Right lobe of liver (tissue), 6 donors: ENCODE measurements around the gene TPO. TPM values are rescaled to one million over a fixed set of nuclear protein-coding genes. Genes with fewer than 3 reads are reported as not detected.

Experiments used
- ATAC-seq, 4 donors: fragments of 200-7000 bp; cut with Tn5 transposase; one replicate each; pipeline ENCODE4 v1.9.1; 2020; ENCODE audit warnings: mild to moderate bottlenecking in 4 of 4, moderate library complexity in 4 of 4
- DNase-seq, 3 donors: peaks; one replicate each; pipeline ENCODE4 v3.0.0-alpha.2; 2020
- H3K27ac ChIP-seq, 3 donors: fragments of 200-600 bp; one replicate each; pipeline ENCODE4 v1.8.0; 2022
- H3K27me3 ChIP-seq, 2 donors: fragments of 200-600 bp; one replicate each; pipeline ENCODE4 v1.8.0; 2022
- H3K36me3 ChIP-seq, 4 donors: fragments of 200-600 bp; sonication (generic) in 1 of 4; one replicate each; pipeline versions ENCODE4 v1.5.1 to v1.8.0; 2017 to 2022; ENCODE audit warnings: control low read depth in 1 of 4
- H3K4me1 ChIP-seq, 4 donors: fragments of 200-600 bp; sonication (generic) in 1 of 4; one replicate each; pipeline versions ENCODE4 v1.5.1 to v1.8.0; 2017 to 2022; ENCODE audit warnings: control low read depth in 1 of 4
- H3K4me3 ChIP-seq, 3 donors: fragments of 200-600 bp; one replicate each; pipeline ENCODE4 v1.8.0; 2022
- H3K9me3 ChIP-seq, 4 donors: fragments of 200-600 bp; sonication (generic) in 1 of 4; one replicate each; pipeline versions ENCODE4 v1.5.1 to v1.8.0; 2017 to 2022; ENCODE audit warnings: control low read depth in 1 of 4
- POLR2A ChIP-seq: fragments of 450-650 bp; IDR thresholded peaks from one replicate; pipeline ENCODE4 v1.6.1; 2017; ENCODE audit warnings: antibody characterized with exemption, mild to moderate bottlenecking
- WGBS: methylation state at CpG from one replicate; pipeline ENCODE4 v1.1.6; 2018; ENCODE audit warnings: low coverage, low lambda C conversion rate; ENCODE audit not compliant: insufficient coverage; ENCODE audit errors: missing lambda C conversion rate; 5-methylcytosine and 5-hydroxymethylcytosine counted together
- intact Hi-C, 2 donors: fragments of 100-400 bp; cut with DNase I; formaldehyde crosslinking; loops; one replicate each; pipeline versions ENCODE4 v1.11.2 to v1.14.1; 2022
- total RNA-seq, 6 experiments: library from RNA; depleted of rRNA in 2 of 6; stranded (reverse); fragments of >200 nt in 2 of 6; fragmentation: NEBNext Ultra II Directional in 3 of 6; extraction: Animal tissue kit (Norgen Biotek cat#: 25700) in 3 of 6; gene quantifications; one replicate each; pipeline versions ENCODE4 v1.1.0 to v1.2.4, GENCODE V29; 2016 to 2023
- TF ChIP-seq, protein P1 (sequence below), 4 donors: fragments of 200-600 bp in 3 of 4; fragments of 450-650 bp in 1 of 4; IDR thresholded peaks; one replicate each; pipeline versions ENCODE4 v1.5.1 to v1.8.0; 2016 to 2022; ENCODE audit warnings: antibody characterized with exemption in 4 of 4, mild to moderate bottlenecking in 2 of 4
- donor health status: DM: no; HTN: yes; CAD: no.
- donor health status: DM: no; HTN: no; CAD: no.
- donor health status: DM: no; HTN: no; CAD: no.
- donor health status: DM: no; HTN: yes; CAD: no.
- donor health status: DM: no; HTN: yes; CAD: no.

Gene TPO
- total RNA-seq, 6 experiments from 2014 or later, result not detected

DNA sequence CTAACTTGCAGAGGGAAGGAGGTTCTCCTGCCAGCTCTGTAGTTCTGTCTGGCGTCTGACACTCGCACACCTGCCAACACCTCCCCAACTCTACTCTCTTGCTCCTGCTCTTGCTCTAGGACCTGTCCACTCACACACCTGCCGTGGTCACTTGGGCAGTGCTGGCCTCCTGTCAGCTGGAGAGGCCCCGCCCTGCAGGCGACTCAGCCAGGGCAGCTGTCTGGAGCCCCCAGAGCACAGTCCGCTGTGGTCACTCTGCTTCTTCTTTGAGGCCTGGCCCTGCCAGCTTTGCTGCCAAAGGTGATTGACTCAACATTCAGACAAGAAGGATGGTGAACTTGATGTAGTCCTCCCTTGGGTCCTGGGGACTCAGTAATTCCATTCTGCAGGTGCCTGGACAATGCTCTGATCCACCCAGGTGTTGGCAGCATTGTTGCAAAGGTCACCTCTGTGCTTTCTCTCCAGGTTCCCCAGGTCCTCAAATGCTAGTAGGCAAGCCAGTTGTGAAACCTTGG lies 18.7 kb downstream of the TPO start:
- TF ChIP-seq, protein P1, sequence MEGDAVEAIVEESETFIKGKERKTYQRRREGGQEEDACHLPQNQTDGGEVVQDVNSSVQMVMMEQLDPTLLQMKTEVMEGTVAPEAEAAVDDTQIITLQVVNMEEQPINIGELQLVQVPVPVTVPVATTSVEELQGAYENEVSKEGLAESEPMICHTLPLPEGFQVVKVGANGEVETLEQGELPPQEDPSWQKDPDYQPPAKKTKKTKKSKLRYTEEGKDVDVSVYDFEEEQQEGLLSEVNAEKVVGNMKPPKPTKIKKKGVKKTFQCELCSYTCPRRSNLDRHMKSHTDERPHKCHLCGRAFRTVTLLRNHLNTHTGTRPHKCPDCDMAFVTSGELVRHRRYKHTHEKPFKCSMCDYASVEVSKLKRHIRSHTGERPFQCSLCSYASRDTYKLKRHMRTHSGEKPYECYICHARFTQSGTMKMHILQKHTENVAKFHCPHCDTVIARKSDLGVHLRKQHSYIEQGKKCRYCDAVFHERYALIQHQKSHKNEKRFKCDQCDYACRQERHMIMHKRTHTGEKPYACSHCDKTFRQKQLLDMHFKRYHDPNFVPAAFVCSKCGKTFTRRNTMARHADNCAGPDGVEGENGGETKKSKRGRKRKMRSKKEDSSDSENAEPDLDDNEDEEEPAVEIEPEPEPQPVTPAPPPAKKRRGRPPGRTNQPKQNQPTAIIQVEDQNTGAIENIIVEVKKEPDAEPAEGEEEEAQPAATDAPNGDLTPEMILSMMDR (IDR thresholded peaks at IDR 0.05), result no peak
- TF ChIP-seq POLR2A, result no peak
- Histone ChIP-seq H3K27me3 (no peaks in the 10 kb centered on the region), H3K4me1 (no peaks in the 10 kb centered on the region), H3K9me3 (no peaks in the 10 kb centered on the region), H3K27ac (no peak overlapping the region), H3K36me3 (no peaks in the 10 kb centered on the region), H3K4me3 (no peak overlapping the region)
- 50% methylated on average over 2 of the region's 6 CpGs for WGBS
- ATAC-seq (no peak), DNase-seq (peak in 1 of 3 donors; percentile 28)
- intact Hi-C loops, result no loop called here

DNA sequence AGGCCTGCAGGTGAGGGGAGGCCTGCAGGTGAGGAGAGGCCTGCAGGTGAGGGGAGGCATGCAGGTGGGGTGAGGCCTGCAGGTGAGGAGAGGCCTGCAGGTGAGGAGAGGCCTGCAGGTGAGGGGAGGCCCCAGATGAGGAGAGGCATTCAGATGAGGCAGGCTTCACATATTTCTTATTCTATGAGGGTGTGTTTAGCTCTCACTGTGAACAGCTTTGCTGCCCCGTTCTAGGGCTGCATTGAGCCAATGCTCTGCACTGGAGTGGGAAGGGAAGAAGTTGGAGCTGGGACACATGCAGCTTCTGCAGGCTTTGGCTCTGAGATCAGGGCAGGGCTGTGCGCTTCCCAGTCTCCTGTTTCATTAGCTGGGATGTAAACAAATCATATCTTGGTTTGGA lies 19.5 kb downstream of the TPO start:
- no peak for ATAC-seq
- Histone ChIP-seq H3K4me1 (no peaks in the 10 kb centered on the region), H3K9me3 (no peaks in the 10 kb centered on the region), H3K27me3 (no peaks in the 10 kb centered on the region), H3K27ac (no peak overlapping the region), H3K36me3 (no peaks in the 10 kb centered on the region), H3K4me3 (no peak overlapping the region)
- no CpG with 5 or more reads among the region's 2 CpGs for WGBS
- TF ChIP-seq, protein P1 (IDR thresholded peaks at IDR 0.05), result no peak
- no peak for TF ChIP-seq POLR2A
- intact Hi-C loops, result no loop called here
- no peak for DNase-seq

DNA sequence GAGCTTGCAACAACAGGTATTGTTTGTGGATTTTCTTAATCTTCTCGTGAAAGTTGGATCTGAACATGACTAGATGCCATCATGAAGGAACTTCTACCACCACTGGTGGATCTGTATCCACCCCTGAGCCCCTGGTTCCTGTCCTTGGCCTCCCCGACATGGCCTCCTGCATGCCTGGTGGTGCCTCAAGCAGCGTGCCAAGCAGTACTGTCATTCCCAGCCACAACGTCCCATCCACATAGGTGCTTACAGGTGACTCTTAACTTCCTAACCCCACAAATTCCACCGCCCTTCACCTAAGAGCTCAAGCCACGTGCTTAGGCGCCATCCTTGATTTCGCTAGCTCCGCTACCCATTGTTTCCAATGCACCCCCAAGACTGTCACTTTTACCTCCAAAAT lies 23.1 kb downstream of the TPO start:
- Histone ChIP-seq H3K27ac (no peak overlapping the region), H3K9me3 (no peaks in the 10 kb centered on the region), H3K4me1 (no peaks in the 10 kb centered on the region), H3K27me3 (no peaks in the 10 kb centered on the region), H3K36me3 (no peaks in the 10 kb centered on the region), H3K4me3 (no peak overlapping the region)
- no peak for DNase-seq
- 62% methylated on average over 6 of the region's 9 CpGs for WGBS
- TF ChIP-seq, protein P1 (IDR thresholded peaks at IDR 0.05), result no peak
- no peak for TF ChIP-seq POLR2A
- ATAC-seq, result no peak
- intact Hi-C loops, result no loop called here

DNA sequence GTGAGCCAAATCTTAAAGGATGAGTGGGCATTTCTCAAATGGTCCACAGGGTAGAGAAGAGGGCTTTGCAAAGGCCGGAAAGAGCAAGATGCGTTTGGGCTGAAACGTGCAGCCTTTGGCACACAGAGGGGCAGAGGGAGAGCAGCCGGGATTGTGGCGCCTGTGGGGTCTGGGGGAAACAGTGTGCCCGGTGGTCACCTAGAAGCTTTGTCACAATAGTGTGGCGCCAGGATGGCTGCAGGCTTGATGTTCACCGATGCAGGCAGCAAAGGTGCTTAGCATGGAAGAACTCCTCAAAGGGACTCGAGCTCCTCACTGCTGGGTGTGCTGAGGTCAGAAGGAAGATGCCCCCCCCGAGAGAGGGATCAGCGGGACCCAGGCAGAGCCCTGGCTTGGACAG lies 23.8 kb downstream of the TPO start:
- DNase-seq (no peak), ATAC-seq (no peak)
- intact Hi-C loops, result no loop called here
- no peaks in the 10 kb centered on the region for H3K4me1 ChIP-seq
- H3K27ac ChIP-seq, result no peak overlapping the region
- TF ChIP-seq POLR2A, result no peak
- TF ChIP-seq, protein P1 (IDR thresholded peaks at IDR 0.05), result no peak
- no peak overlapping the region for H3K4me3 ChIP-seq
- H3K27me3 ChIP-seq, result no peaks in the 10 kb centered on the region
- no peaks in the 10 kb centered on the region for H3K9me3 ChIP-seq
- WGBS, result 51% methylated on average over 5 of the region's 11 CpGs
- no peaks in the 10 kb centered on the region for H3K36me3 ChIP-seq

DNA sequence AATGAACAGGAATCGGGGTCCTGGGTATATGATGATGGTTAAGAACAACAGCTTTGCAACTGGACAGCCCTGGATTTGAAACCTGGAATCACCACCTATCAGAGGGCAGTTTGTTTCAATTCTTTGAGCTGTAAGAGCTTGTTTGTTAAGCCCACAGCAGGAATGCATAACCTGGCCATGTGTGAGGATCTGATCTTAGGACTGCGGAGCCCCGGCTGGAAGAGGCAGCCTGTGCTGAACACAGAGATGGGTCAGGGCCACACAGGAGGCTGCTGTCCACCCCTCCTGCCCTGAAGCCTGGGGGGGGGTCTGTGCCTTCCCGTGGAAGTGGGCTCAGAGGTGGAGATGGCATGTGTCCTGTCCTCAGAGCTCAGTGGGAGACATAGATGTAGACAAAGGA lies 24.3 kb downstream of the TPO start:
- no peak overlapping the region for H3K27ac ChIP-seq
- WGBS, result 60% methylated on average over 4 of the region's 4 CpGs
- TF ChIP-seq POLR2A, result no peak
- H3K36me3 ChIP-seq, result no peaks in the 10 kb centered on the region
- ATAC-seq (peak in 1 of 4 donors; percentile 30), DNase-seq (no peak)
- H3K27me3 ChIP-seq, result no peaks in the 10 kb centered on the region
- H3K4me3 ChIP-seq, result no peak overlapping the region
- intact Hi-C loops, result no loop called here
- H3K4me1 ChIP-seq, result no peaks in the 10 kb centered on the region
- H3K9me3 ChIP-seq, result no peaks in the 10 kb centered on the region
